HEK293 (cell line): ENCODE measurements around the gene MRPL34.

Source experiments
- CTCF ChIA-PET: fragments of 350-600 bp; formaldehyde crosslinking; extraction: SDS; loops from one replicate; lab custom pipeline; 2021; ENCODE audit warnings: antibody characterized with exemption; lab: Yijun Ruan, JAX
- POLR2A ChIA-PET: fragments of 300-600 bp; formaldehyde crosslinking; extraction: SDS; loops from one replicate; lab custom pipeline; 2020; ENCODE audit warnings: antibody characterized with exemption, inconsistent platforms; lab: Yijun Ruan, JAX
- H3K27ac ChIP-seq: fragments of 200-500 bp; sonication (Bioruptor generic); 2 replicates; pipeline ENCODE4 v1.5.1; 2014; ENCODE audit warnings: low read depth, low read length, control low read depth, inconsistent platforms; ENCODE audit errors: extremely low read depth
- H3K36me3 ChIP-seq, 2 experiments: fragments of 200-500 bp in 1 of 2; sonication (Bioruptor generic) in 1 of 2; 1 replicate in 1 of 2; 2 replicates in 1 of 2; pipeline ENCODE4 v1.5.1; 2014 to 2017; ENCODE audit warnings: inconsistent platforms in 2 of 2, low read length in 2 of 2; ENCODE audit not compliant: control insufficient read depth in 2 of 2, insufficient read depth in 1 of 2
- H3K4me1 ChIP-seq: fragments of 200-500 bp; sonication (Bioruptor generic); 2 replicates; pipeline ENCODE4 v1.5.1; 2014; ENCODE audit warnings: mild to moderate bottlenecking, low read length, inconsistent platforms; ENCODE audit not compliant: control insufficient read depth, insufficient read depth
- H3K4me3 ChIP-seq: 2 replicates; pipeline ENCODE4 v1.5.1; 2011; ENCODE audit warnings: low read depth, mild to moderate bottlenecking, control low read depth, low read length, moderate library complexity
- H3K9me3 ChIP-seq: fragments of 200-500 bp; sonication (Bioruptor generic); 2 replicates; pipeline ENCODE4 v1.5.1; 2014; ENCODE audit warnings: low read depth, low read length, inconsistent platforms; ENCODE audit not compliant: control insufficient read depth, insufficient read depth
- EGR2 ChIP-seq: fragments of 450-650 bp; formaldehyde crosslinking; IDR thresholded peaks from 2 replicates; pipeline ENCODE4 v1.5.1; 2016; ENCODE audit warnings: low read depth, missing biosample characterization, missing genetic modification characterization
- GLIS1 ChIP-seq: fragments of 450-650 bp; formaldehyde crosslinking; IDR thresholded peaks from 2 replicates; pipeline ENCODE4 v1.5.1; 2016; ENCODE audit warnings: missing biosample characterization, missing genetic modification characterization
- WT1 ChIP-seq: fragments of 450-650 bp; formaldehyde crosslinking; IDR thresholded peaks from 2 replicates; pipeline ENCODE4 v1.5.1; 2016; ENCODE audit warnings: missing biosample characterization, missing genetic modification characterization
- ZBTB20 ChIP-seq: fragments of 450-650 bp; formaldehyde crosslinking; IDR thresholded peaks from 2 replicates; pipeline ENCODE4 v1.5.1; 2016; ENCODE audit warnings: missing biosample characterization, missing genetic modification characterization
- ZEB2 ChIP-seq: fragments of 450-650 bp; formaldehyde crosslinking; IDR thresholded peaks from 2 replicates; pipeline ENCODE4 v1.5.1; 2016; ENCODE audit warnings: missing biosample characterization, missing genetic modification characterization
- ZFHX2 ChIP-seq: fragments of 450-650 bp; formaldehyde crosslinking; conservative IDR thresholded peaks from 2 replicates; pipeline ENCODE4 v1.5.1; 2016; ENCODE audit warnings: missing biosample characterization, missing genetic modification characterization
- ZNF10 ChIP-seq: fragments of 450-650 bp; formaldehyde crosslinking; IDR thresholded peaks from 2 replicates; pipeline ENCODE4 v1.5.1; 2017; ENCODE audit warnings: missing biosample characterization, missing genetic modification characterization
- ZNF24 ChIP-seq: fragments of 450-650 bp; formaldehyde crosslinking; IDR thresholded peaks from 2 replicates; pipeline ENCODE4 v1.5.1; 2016; ENCODE audit warnings: missing biosample characterization, missing genetic modification characterization
- ZNF335 ChIP-seq: fragments of 450-650 bp; formaldehyde crosslinking; conservative IDR thresholded peaks from 2 replicates; pipeline ENCODE4 v1.5.1; 2016; ENCODE audit warnings: missing biosample characterization, missing genetic modification characterization
- ZNF426 ChIP-seq: fragments of 450-650 bp; formaldehyde crosslinking; IDR thresholded peaks from 2 replicates; pipeline ENCODE4 v1.5.1; 2017; ENCODE audit warnings: missing biosample characterization, missing genetic modification characterization, mild to moderate bottlenecking, inconsistent platforms, moderate library complexity
- ZNF626 ChIP-seq: fragments of 450-650 bp; sonication (Bioruptor Pico); formaldehyde crosslinking; IDR thresholded peaks from 2 replicates; pipeline ENCODE4 v1.5.1; 2018; ENCODE audit warnings: missing biosample characterization, missing genetic modification characterization, inconsistent platforms
- TF ChIP-seq, protein P1 (sequence below): fragments of 450-650 bp; formaldehyde crosslinking; IDR thresholded peaks from 2 replicates; pipeline ENCODE4 v1.5.1; 2016; ENCODE audit warnings: missing biosample characterization, missing genetic modification characterization
- TF ChIP-seq, protein P2 (sequence below): fragments of 450-650 bp; formaldehyde crosslinking; IDR thresholded peaks from 2 replicates; pipeline ENCODE4 v1.5.1; 2017; ENCODE audit warnings: missing biosample characterization, missing genetic modification characterization
- TF ChIP-seq, protein P3 (sequence below): fragments of 450-650 bp; IDR thresholded peaks from 2 replicates; pipeline ENCODE4 v1.5.1; 2018; ENCODE audit warnings: missing biosample characterization, missing genetic modification characterization
- TF ChIP-seq, protein P4 (sequence below): fragments of 450-650 bp; formaldehyde crosslinking; IDR thresholded peaks from 2 replicates; pipeline ENCODE4 v1.5.1; 2016; ENCODE audit warnings: missing biosample characterization, missing genetic modification characterization, borderline replicate concordance
- TF ChIP-seq, protein P5 (sequence below): fragments of 450-650 bp; formaldehyde crosslinking; conservative IDR thresholded peaks from 2 replicates; pipeline ENCODE4 v1.5.1; 2016; ENCODE audit warnings: low read depth, missing biosample characterization, missing genetic modification characterization

The MRPL34 gene

DNA sequence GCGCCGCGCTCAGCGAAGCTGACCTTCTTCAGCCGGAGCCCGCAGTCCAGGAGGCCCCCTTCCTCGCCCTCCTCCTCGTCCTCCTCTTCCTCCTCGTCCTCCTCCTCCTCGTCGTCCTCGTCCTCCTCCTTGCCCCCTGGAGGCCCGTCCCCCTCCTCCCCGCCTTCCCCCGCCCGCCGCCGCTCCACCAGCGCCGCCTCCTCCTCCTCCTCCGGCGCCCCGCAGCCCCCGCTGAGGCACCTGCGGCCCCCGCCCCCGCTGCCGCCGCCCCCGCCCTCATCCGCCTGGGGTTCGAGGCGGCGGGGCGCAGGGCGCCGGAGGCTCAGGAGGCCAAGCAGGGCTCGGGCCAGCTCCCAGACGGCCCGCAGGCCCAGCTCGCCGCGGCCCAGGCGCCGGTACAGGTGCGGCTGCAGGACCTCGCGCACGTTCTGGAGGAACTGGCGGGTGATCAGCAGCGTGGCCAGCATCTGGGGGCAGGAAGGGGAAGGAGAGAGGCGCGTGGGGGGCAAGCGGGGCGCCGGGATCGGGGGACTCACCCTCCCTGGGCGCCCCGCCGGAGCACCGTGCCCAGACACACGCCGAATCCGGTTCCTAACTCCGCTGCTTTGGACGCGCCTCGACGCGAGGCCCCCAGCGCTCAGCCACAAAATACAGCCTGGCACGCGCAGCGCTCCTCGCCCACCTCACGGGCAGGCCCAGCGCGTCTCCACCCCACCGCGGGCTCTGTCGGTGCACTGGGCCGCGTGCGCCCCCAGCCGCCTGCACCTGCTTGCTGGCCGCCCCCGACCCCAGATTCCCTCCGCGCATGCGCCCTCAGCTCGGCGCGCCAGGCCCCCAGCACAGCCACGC is 23.1 kb downstream of the MRPL34 start:
- TF ChIP-seq, protein P1, sequence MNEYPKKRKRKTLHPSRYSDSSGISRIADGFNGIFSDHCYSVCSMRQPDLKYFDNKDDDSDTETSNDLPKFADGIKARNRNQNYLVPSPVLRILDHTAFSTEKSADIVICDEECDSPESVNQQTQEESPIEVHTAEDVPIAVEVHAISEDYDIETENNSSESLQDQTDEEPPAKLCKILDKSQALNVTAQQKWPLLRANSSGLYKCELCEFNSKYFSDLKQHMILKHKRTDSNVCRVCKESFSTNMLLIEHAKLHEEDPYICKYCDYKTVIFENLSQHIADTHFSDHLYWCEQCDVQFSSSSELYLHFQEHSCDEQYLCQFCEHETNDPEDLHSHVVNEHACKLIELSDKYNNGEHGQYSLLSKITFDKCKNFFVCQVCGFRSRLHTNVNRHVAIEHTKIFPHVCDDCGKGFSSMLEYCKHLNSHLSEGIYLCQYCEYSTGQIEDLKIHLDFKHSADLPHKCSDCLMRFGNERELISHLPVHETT: no peak
- TF ChIP-seq ZEB2 (tag by site-specific recombination): 0 out of 2 replicates have a peak, but pooled peaks have one; percentile 5
- TF ChIP-seq GLIS1 (tag by site-specific recombination): peak; percentile 51; the same call in 1 of the 2 replicates
- TF ChIP-seq ZNF626 (tag by site-specific recombination): no peak
- peak; percentile 30; the same call in 1 of the 2 replicates for TF ChIP-seq EGR2 (tag by site-specific recombination)
- peak; percentile 38; the same call in 1 of the 2 replicates for TF ChIP-seq ZNF335 (tag by site-specific recombination)
- peak; percentile 53 for TF ChIP-seq ZFHX2 (tag by site-specific recombination)
- TF ChIP-seq ZNF10 (tag by site-specific recombination): no peak
- TF ChIP-seq, protein P2, sequence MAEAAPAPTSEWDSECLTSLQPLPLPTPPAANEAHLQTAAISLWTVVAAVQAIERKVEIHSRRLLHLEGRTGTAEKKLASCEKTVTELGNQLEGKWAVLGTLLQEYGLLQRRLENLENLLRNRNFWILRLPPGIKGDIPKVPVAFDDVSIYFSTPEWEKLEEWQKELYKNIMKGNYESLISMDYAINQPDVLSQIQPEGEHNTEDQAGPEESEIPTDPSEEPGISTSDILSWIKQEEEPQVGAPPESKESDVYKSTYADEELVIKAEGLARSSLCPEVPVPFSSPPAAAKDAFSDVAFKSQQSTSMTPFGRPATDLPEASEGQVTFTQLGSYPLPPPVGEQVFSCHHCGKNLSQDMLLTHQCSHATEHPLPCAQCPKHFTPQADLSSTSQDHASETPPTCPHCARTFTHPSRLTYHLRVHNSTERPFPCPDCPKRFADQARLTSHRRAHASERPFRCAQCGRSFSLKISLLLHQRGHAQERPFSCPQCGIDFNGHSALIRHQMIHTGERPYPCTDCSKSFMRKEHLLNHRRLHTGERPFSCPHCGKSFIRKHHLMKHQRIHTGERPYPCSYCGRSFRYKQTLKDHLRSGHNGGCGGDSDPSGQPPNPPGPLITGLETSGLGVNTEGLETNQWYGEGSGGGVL: peak; percentile 63
- TF ChIP-seq, protein P3, sequence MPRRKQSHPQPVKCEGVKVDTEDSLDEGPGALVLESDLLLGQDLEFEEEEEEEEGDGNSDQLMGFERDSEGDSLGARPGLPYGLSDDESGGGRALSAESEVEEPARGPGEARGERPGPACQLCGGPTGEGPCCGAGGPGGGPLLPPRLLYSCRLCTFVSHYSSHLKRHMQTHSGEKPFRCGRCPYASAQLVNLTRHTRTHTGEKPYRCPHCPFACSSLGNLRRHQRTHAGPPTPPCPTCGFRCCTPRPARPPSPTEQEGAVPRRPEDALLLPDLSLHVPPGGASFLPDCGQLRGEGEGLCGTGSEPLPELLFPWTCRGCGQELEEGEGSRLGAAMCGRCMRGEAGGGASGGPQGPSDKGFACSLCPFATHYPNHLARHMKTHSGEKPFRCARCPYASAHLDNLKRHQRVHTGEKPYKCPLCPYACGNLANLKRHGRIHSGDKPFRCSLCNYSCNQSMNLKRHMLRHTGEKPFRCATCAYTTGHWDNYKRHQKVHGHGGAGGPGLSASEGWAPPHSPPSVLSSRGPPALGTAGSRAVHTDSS (tag by site-specific recombination): peak; percentile 89
- TF ChIP-seq, protein P4, sequence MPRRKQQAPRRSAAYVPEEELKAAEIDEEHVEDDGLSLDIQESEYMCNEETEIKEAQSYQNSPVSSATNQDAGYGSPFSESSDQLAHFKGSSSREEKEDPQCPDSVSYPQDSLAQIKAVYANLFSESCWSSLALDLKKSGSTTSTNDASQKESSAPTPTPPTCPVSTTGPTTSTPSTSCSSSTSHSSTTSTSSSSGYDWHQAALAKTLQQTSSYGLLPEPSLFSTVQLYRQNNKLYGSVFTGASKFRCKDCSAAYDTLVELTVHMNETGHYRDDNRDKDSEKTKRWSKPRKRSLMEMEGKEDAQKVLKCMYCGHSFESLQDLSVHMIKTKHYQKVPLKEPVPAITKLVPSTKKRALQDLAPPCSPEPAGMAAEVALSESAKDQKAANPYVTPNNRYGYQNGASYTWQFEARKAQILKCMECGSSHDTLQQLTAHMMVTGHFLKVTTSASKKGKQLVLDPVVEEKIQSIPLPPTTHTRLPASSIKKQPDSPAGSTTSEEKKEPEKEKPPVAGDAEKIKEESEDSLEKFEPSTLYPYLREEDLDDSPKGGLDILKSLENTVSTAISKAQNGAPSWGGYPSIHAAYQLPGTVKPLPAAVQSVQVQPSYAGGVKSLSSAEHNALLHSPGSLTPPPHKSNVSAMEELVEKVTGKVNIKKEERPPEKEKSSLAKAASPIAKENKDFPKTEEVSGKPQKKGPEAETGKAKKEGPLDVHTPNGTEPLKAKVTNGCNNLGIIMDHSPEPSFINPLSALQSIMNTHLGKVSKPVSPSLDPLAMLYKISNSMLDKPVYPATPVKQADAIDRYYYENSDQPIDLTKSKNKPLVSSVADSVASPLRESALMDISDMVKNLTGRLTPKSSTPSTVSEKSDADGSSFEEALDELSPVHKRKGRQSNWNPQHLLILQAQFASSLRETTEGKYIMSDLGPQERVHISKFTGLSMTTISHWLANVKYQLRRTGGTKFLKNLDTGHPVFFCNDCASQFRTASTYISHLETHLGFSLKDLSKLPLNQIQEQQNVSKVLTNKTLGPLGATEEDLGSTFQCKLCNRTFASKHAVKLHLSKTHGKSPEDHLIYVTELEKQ (tag by site-specific recombination): no peak
- TF ChIP-seq ZNF426 (tag by site-specific recombination): no peak
- no peak for TF ChIP-seq ZNF24 (tag by site-specific recombination)
- 0 out of 2 replicates have a peak, but pooled peaks have one; percentile 21 for TF ChIP-seq WT1 (tag by site-specific recombination)
- TF ChIP-seq ZBTB20 (tag by site-specific recombination): 0 out of 2 replicates have a peak, but pooled peaks have one; percentile 5
- TF ChIP-seq, protein P5, sequence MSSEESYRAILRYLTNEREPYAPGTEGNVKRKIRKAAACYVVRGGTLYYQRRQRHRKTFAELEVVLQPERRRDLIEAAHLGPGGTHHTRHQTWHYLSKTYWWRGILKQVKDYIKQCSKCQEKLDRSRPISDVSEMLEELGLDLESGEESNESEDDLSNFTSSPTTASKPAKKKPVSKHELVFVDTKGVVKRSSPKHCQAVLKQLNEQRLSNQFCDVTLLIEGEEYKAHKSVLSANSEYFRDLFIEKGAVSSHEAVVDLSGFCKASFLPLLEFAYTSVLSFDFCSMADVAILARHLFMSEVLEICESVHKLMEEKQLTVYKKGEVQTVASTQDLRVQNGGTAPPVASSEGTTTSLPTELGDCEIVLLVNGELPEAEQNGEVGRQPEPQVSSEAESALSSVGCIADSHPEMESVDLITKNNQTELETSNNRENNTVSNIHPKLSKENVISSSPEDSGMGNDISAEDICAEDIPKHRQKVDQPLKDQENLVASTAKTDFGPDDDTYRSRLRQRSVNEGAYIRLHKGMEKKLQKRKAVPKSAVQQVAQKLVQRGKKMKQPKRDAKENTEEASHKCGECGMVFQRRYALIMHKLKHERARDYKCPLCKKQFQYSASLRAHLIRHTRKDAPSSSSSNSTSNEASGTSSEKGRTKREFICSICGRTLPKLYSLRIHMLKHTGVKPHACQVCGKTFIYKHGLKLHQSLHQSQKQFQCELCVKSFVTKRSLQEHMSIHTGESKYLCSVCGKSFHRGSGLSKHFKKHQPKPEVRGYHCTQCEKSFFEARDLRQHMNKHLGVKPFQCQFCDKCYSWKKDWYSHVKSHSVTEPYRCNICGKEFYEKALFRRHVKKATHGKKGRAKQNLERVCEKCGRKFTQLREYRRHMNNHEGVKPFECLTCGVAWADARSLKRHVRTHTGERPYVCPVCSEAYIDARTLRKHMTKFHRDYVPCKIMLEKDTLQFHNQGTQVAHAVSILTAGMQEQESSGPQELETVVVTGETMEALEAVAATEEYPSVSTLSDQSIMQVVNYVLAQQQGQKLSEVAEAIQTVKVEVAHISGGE (tag by site-specific recombination): 0 out of 2 replicates have a peak, but pooled peaks have one; percentile 2
- ChIA-PET POLR2A (interaction anchor here (0.6 to 2.6 kb wide), 5 partner anchors 11 to 1839 kb away, joined by 3 to 13 read pairs (median 5); partner anchors contain the start of genes DDA1 and MRPL34), CTCF (interaction anchor here (0.7 kb wide), 1 partner anchor 19 kb away, joined by 3 read pairs; no protein-coding TSS in a partner anchor)
- Histone ChIP-seq H3K4me3 (peak overlapping the region; percentile 28), H3K36me3 (peaks cover 0 to 20% of the 10 kb centered on the region in 2 experiments; a peak in 2 of 3 replicates), H3K4me1 (peaks cover 1% of the 10 kb centered on the region; the same call in 1 of the 2 replicates), H3K27ac (peak overlapping the region; percentile 53; the same call in 1 of the 2 replicates), H3K9me3 (no peaks in the 10 kb centered on the region)
